HG02973 (cell line): ENCODE measurements around the gene PDGFA.

Experiments
- ATAC-seq: cut with Tn5 transposase; IDR thresholded peaks from one replicate; pipeline ENCODE4 v1.9.1; 2021; ENCODE audit warnings: moderate library complexity; ENCODE audit not compliant: unreplicated experiment

PDGFA gene

DNA sequence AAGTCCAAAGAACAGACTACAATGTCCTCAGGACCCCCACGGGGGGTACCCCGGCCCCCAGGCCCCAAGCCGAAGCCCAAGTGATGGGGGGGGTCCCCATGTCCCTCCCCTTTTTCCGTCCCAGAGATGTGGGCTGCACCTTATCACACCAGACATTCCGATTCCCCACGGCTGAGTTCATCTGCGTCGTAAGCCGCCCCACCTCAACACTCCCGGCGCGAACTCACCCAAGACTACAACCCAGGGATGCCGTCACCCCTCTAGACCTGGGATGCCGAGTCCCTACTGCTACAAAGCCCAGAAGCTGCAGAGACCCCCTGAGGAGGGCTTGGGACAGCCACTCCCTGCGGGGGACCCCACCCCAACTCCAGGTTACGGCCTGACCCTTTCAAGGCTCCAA lies 14.5 kb downstream of the PDGFA start:
- no peak for ATAC-seq

GRCh38 chr7:504221-505111 lies 15.2 kb downstream of the PDGFA start:
- no peak for ATAC-seq

DNA sequence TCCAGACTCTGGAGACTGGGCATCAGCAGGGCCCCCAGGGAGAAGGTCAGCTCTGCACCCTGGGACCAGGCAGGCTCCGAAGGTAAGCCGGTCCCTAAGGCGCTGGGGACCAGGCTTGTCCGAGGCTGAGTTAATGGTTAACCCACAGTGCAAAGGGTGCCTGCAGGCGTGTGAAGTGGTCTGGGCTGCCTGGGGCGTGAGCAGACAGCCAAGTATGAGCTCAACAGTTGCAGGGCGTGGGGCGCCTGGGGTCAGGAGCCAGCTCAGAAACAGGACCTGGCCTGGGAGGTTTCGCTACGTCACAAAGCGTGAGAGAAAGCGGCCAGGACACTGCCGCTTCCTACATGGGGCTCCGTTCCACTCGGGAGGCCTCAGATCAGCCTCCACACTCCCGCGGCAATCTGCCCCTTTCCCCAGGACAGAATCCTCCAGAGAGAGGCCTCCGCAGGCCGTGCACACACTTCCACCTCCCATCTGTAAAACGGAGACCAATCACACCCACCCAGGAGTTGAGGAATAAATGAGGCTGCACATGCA lies 16.0 kb downstream of the PDGFA start:
- ATAC-seq: no peak

GRCh38 chr7:502296-502695 lies 17.4 kb downstream of the PDGFA start:
- ATAC-seq: no peak

DNA sequence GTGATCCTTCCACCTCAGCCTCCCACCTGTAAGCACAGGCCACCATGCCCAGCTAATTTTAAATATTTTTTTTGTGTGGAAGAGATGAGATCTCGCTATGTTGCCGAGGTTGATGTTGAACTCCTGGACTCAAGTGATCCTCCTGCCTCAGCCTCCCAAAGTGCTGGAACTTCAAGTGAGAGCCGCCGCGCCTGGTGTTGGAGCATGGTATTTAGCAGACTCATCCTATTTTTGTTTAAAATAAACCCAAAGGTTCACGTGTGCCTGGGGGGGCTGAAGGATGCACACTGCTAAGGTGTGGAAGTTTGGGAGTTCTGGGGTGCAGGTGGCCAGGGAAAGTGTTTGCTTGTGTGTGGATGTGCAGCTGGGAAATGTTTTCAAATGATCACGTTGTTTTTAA lies 18.1 kb downstream of the PDGFA start:
- ATAC-seq: no peak

DNA sequence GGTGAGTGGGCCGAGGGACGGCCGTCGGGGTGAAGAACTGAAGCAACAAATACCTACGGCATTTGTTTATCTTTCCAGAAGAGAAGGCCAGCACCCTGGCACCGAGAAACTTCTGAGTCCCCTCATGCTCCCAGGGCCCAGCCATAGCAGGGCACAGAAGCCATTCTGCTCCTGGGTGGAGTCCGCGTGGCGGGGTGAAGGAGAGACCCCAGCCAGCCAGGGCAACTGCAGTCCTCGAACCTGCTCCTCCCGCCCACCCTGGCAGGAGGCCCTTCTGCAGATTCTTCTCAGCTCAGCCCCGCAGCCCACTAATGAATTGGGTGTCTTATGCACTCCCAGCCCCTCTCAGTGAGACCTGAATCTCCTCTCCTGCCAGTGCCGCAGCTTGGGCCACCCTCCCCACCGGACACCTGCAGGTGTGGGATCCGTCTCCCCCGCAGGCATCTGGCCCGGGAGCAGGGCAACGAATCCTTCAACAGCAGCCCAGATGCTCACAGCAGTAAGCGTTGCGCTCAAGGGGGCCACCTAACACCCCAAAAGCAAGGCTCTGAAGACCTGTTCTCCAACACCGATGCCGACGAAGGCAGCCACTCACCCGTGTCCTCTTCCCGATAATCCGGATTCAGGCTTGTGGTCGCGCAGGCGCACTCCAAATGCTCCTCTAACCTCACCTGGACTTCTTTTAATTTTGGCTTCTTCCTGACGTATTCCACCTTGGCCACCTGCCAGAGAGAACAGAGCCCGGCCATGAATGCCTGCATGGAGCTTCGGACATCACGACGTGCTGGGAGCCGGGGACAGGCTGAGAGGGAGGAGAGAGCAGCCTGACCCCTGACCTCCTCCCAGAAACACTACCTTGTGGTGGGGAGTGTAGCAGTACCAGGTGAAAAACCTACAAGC lies 18.9 kb downstream of the PDGFA start:
- ATAC-seq: no peak

- no peak for ATAC-seq
These were observed 19.7 kb downstream of the PDGFA start for GRCh38 chr7:499853-500485.

GRCh38 chr7:498678-499641 lies 20.7 kb downstream of the PDGFA start:
- ATAC-seq: no peak

DNA sequence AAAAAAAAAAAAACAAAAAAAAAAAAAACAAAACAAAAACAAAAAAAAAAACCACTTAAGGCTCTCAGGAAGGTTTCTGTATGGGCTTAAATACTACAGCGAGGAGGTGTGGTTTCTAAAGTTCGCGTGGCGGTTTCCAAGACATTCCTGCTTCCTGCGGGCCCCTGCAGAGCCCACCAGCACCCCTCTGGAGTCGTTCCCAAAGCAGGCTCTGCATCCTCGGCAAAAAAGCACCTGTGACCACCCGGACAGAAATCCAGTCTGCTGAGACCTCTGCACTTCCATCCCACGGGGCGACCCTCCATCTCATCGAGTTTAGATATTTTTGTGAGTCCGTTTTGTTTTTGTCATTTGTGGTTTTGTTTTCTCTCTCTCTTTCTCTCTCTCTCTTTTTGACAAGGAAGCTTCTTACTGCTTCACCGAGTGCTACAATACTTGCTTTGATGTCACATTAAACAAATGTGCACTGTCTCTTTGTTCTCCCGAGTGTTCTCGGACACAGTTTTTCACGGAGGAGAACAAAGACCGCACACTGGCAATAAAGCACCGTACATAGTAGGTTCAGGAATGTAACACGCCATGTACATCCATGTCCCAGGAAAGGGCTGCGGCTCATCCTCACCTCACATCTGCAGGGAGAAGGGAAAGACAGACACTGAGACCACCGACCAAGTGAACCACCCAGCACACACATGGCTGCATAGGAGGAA lies 21.5 kb downstream of the PDGFA start:
- no peak for ATAC-seq

DNA sequence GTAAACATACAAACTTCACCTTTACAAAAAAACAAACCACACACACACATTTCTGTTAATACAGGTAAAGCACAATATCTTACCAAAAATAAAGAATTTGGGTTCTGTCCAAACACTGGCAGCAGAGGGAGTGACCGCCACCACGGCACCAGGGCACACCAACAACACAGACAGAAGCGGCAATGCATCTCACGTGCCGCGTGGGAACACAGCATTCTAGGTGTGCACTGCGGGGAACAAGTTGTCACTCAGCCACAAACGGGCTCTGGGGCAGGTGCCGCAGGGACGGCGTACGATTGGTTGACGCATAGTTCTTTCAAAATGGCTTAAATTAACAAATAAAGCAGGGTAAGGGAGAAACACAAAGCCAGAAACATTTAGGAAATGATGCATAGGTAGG lies 22.3 kb downstream of the PDGFA start:
- no peak for ATAC-seq

- no peak for ATAC-seq
These were observed 22.9 kb downstream of the PDGFA start for GRCh38 chr7:496528-497295.

GRCh38 chr7:495761-496321 lies 23.8 kb downstream of the PDGFA start:
- ATAC-seq: no peak

DNA sequence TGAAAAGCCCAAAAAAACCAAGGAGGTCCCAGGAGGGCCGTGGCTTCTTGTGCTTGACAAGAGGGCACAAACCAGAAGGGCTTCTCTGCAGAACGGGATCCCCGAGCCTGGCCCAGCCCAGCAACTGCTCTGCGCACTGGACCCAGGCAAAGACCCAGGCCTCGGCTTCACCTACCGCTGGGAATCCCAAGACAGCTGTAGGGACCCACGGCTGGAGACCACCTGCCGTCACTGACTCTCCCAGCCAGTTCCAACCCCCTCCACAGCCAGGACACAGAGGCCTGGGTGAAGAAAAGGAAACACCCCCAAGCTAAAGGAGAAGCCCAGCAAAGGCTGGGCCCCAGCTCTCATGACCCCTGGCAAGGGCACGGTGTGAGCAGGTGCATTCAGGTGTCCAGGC lies 24.3 kb downstream of the PDGFA start:
- no peak for ATAC-seq

- no peak for ATAC-seq
These were observed 24.7 kb downstream of the PDGFA start for GRCh38 chr7:494906-495305.

DNA sequence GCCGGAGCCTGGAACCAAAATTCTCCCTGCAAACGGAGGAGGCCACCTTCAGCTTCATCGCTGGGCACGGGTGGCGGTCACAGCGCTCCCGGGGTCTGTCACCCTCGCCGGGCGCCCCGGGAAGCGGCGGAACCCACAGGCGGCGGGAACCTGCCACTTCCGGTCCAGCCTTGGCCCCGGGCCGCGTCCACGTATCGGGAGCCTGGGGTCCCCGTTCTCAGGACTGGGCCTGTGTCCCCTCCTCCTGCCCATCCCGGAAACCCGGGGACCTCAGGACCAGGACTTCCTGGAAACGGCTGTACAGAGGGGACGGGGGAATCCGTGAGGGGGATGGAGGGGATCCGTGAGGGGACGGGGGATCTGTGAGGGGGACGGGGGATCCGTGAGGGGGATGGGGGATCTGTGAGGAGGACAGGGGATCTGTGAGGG lies 25.4 kb downstream of the PDGFA start:
- no peak for ATAC-seq

- no peak for ATAC-seq
These were observed 25.9 kb downstream of the PDGFA start for GRCh38 chr7:493661-494251.

- no peak for ATAC-seq
These were observed 27.0 kb downstream of the PDGFA start for GRCh38 chr7:492714-493065.
